HCT116 (cell line): ENCODE results near the gene FGFRL1. TPM values are rescaled to one million over a fixed set of nuclear protein-coding genes. Genes with fewer than 3 reads are reported as not detected.
A peak's percentile ranks its signal among the peaks of the same experiment; 100 is the strongest.

Experiments
- ATAC-seq: fragments of 200-7000 bp; cut with Tn5 transposase; 2 replicates; pipeline ENCODE4 v1.9.1; 2020; ENCODE audit warnings: mild to moderate bottlenecking, moderate library complexity
- BruUV-seq: library from RNA; stranded (reverse); fragments of 400-500 nt; replicated peaks from 2 replicates; lab custom pipeline; 2021; lab: Mats Ljungman, UMichigan
- CTCF ChIA-PET: fragments of 300-600 bp; sonication (Branson Sonifier 250); formaldehyde crosslinking; loops from one replicate; lab custom pipeline; 2021; ENCODE audit warnings: antibody characterized with exemption; lab: Charles Lee
- POLR2A ChIA-PET: fragments of 300-600, 350-600 bp; sonication (Branson Sonifier 250); formaldehyde crosslinking; loops from one replicate; lab custom pipeline; 2021; ENCODE audit warnings: antibody characterized with exemption; lab: Charles Lee
- RAD21 ChIA-PET, 2 experiments: fragments of 300-600 bp; sonication (Branson Sonifier 250); formaldehyde crosslinking; loops; one replicate each; lab custom pipeline; 2023; ENCODE audit warnings: low total read pairs in 2 of 2; ENCODE audit not compliant: uncharacterized antibody in 2 of 2, unreplicated experiment in 2 of 2, low non-redundant PET in 1 of 2; lab: Charles Lee
- DNase-seq: peaks from one replicate; pipeline ENCODE4 v3.0.0-alpha.2; 2010; ENCODE audit warnings: low read depth, low spot score
- H2AFZ ChIP-seq: fragments of 200-600 bp; shearing (Covaris generic), sonication (generic); 2 replicates; pipeline ENCODE4 v1.6.1; 2017; ENCODE audit warnings: low read depth, mixed run types, mixed read lengths, antibody characterized with exemption, low read length; ENCODE audit not compliant: poor library complexity, severe bottlenecking
- H3K27ac ChIP-seq: 2 replicates; pipeline ENCODE4 v1.5.1; 2012; ENCODE audit warnings: low read depth, low read length
- H3K27me3 ChIP-seq: fragments of 200-600 bp; sonication (generic); 2 replicates; pipeline ENCODE4 v1.6.1; 2016; ENCODE audit warnings: mixed run types, low read length, mixed read lengths; ENCODE audit not compliant: insufficient read depth
- H3K36me3 ChIP-seq, 2 experiments: fragments of 200-500 bp in 1 of 2; fragments of 200-600 bp in 1 of 2; sonication (Bioruptor generic) in 1 of 2; sonication (generic) in 1 of 2; 2 replicates each; pipeline versions ENCODE4 v1.5.1 to v1.6.1; 2014 to 2016; ENCODE audit warnings: low read length in 2 of 2, inconsistent platforms in 1 of 2, mixed read lengths in 1 of 2, mixed run types in 1 of 2; ENCODE audit not compliant: insufficient read depth in 2 of 2, control insufficient read depth in 1 of 2
- H3K4me1 ChIP-seq, 2 experiments: fragments of 200-600 bp in 1 of 2; sonication (generic) in 1 of 2; 2 replicates each; pipeline versions ENCODE4 v1.5.1 to v1.6.1; 2012 to 2017; ENCODE audit warnings: low read length in 2 of 2, inconsistent platforms in 1 of 2, mild to moderate bottlenecking in 1 of 2, mixed read lengths in 1 of 2, mixed run types in 1 of 2, moderate library complexity in 1 of 2; ENCODE audit not compliant: insufficient read depth in 2 of 2, control insufficient read depth in 1 of 2
- H3K4me2 ChIP-seq: fragments of 200-600 bp; sonication (generic); 2 replicates; pipeline ENCODE4 v1.6.1; 2017; ENCODE audit warnings: mixed run types, low read length, mixed read lengths
- H3K4me3 ChIP-seq, 2 experiments: fragments of 200-600 bp in 1 of 2; sonication (generic) in 1 of 2; replicated peaks in 1 of 2; 2 replicates each; pipeline ENCODE4 v1.5.1; 2011 to 2016; ENCODE audit warnings: low read length in 2 of 2, control low read depth in 1 of 2, low read depth in 1 of 2, mild to moderate bottlenecking in 1 of 2, mixed read lengths in 1 of 2, mixed run types in 1 of 2
- H3K79me2 ChIP-seq: fragments of 200-600 bp; sonication (generic); 2 replicates; pipeline ENCODE4 v1.6.1; 2017; ENCODE audit warnings: mild to moderate bottlenecking, mixed run types, low read length, moderate library complexity, mixed read lengths; ENCODE audit not compliant: insufficient read depth
- H3K9ac ChIP-seq: fragments of 200-600 bp; sonication (generic); 2 replicates; pipeline ENCODE4 v1.6.1; 2016; ENCODE audit warnings: low read length, mixed read lengths
- H3K9me2 ChIP-seq: fragments of 200-600 bp; sonication (generic), shearing (Covaris generic); 2 replicates; pipeline ENCODE4 v1.6.1; 2017; ENCODE audit warnings: mixed run types, mild to moderate bottlenecking, moderate library complexity; ENCODE audit not compliant: insufficient read depth
- H3K9me3 ChIP-seq, 2 experiments: fragments of 200-500 bp in 1 of 2; fragments of 200-600 bp in 1 of 2; sonication (Bioruptor generic) in 1 of 2; sonication (generic) in 1 of 2; 2 replicates each; pipeline ENCODE4 v1.6.1; 2014 to 2017; ENCODE audit warnings: low read length in 2 of 2, mixed read lengths in 2 of 2, inconsistent platforms in 1 of 2, low read depth in 1 of 2, mild to moderate bottlenecking in 1 of 2, mixed run types in 1 of 2, moderate library complexity in 1 of 2; ENCODE audit not compliant: control insufficient read depth in 1 of 2, insufficient read depth in 1 of 2
- H4K20me1 ChIP-seq: fragments of 200-600 bp; sonication (generic), shearing (Covaris generic); 2 replicates; pipeline ENCODE4 v1.6.1; 2017; ENCODE audit warnings: mixed run types, mild to moderate bottlenecking, moderate library complexity; ENCODE audit not compliant: insufficient read depth
- POLR2A ChIP-seq: IDR thresholded peaks from 2 replicates; pipeline ENCODE4 v1.7.0; 2011; ENCODE audit warnings: borderline replicate concordance; ENCODE audit not compliant: insufficient read depth, insufficient read length; ENCODE audit errors: extremely low read depth
- SP1 ChIP-seq: IDR thresholded peaks from 2 replicates; pipeline ENCODE4 v1.6.1; 2012; ENCODE audit warnings: low read depth
- SRF ChIP-seq: IDR thresholded peaks from 2 replicates; pipeline ENCODE4 v1.6.1; 2012; ENCODE audit warnings: low read depth
- ZFX ChIP-seq: fragments of 450-650 bp; IDR thresholded peaks from 2 replicates; pipeline ENCODE4 v1.6.1; 2017
- ZNF274 ChIP-seq: fragments of 200-500 bp; sonication (Bioruptor generic); IDR thresholded peaks from 2 replicates; pipeline ENCODE4 v1.6.1; 2014; ENCODE audit warnings: mild to moderate bottlenecking, low read depth, low read length, inconsistent platforms
- intact Hi-C: fragments of 100-400 bp; cut with micrococcal nuclease; formaldehyde crosslinking; loops from 2 replicates; pipeline ENCODE4 v1.10.0; 2022
- total RNA-seq: library from RNA; stranded (reverse); gene quantifications from one replicate; pipeline ENCODE4 v1.2.1, GENCODE V29; 2021; ENCODE audit not compliant: unreplicated experiment
- TF ChIP-seq, protein P1 (sequence below): IDR thresholded peaks from 2 replicates; pipeline ENCODE4 v1.6.1; 2012
- TF ChIP-seq, protein P2 (sequence below): IDR thresholded peaks from 2 replicates; pipeline ENCODE4 v1.6.1; 2011; ENCODE audit warnings: mild to moderate bottlenecking, low read length, moderate library complexity; ENCODE audit not compliant: insufficient replicate concordance; ENCODE audit errors: extremely low read depth

FGFRL1 gene
- total RNA-seq, 1 experiment from 2014 or later: 91.1 TPM

DNA sequence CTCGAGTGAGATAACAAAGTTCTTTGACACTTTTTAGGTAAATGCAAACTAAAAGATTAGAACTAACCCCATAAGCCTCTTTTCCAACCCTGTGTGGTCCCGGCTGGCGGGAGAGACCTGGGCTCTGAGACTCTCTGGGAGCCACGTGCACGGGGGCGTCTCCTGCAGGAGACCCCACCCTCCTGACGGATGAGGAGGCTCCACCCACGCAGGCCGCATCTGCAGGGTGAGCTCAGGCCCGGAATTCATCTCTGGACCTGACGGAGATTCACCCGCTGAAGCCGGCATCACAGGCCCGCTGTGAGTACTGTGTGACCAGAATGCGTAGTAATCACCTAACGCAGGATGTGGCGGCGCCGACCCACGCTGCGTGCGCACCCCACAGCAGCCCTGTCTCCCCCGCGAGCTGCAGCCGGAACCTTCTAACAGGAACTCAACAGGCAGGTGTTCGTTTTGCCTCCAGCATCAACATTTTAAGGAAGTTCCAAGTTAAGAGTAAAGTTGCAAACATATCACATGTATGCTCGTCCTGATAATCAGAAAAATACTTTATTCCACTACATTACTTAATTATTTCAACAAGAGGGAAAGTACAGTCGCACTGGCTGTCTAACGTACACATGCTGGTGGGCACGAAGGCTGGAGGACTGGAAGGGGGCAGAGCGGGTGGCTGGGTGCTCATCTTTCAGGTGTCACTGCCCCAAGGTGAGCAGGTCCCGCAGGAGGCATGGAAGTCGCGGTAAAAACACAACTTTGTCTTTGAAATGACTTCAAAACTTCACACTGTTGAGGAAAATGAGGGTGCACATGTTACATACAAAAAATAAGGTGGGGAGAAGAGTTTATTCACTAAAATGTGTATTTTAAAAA is 44.5 kb downstream of the FGFRL1 start:
- Histone ChIP-seq H3K27ac (no peak overlapping the region), H3K9ac (no peak overlapping the region), H3K27me3 (peaks cover 15% of the 10 kb centered on the region), H3K79me2 (no peaks in the 10 kb centered on the region), H3K4me1 (no peaks in the 10 kb centered on the region; a peak in 1 of 4 replicates), H3K36me3 (no peaks in the 10 kb centered on the region), H3K9me3 (no peaks in the 10 kb centered on the region), H3K4me2 (no peak overlapping the region), H4K20me1 (no peaks in the 10 kb centered on the region), H3K4me3 (no peak overlapping the region), H2AFZ (no peak overlapping the region), H3K9me2 (no peaks in the 10 kb centered on the region)
- ChIA-PET POLR2A (no interaction called here), CTCF (no interaction called here), RAD21 (no interaction called here)
- ATAC-seq (peak; percentile 69), DNase-seq (no peak)
- BruUV-seq: no TSS peak
- intact Hi-C loops: no loop called here
- no peak for TF ChIP-seq SP1
- TF ChIP-seq ZFX: no peak
- TF ChIP-seq, protein P1, sequence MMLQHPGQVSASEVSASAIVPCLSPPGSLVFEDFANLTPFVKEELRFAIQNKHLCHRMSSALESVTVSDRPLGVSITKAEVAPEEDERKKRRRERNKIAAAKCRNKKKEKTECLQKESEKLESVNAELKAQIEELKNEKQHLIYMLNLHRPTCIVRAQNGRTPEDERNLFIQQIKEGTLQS: no peak

DNA sequence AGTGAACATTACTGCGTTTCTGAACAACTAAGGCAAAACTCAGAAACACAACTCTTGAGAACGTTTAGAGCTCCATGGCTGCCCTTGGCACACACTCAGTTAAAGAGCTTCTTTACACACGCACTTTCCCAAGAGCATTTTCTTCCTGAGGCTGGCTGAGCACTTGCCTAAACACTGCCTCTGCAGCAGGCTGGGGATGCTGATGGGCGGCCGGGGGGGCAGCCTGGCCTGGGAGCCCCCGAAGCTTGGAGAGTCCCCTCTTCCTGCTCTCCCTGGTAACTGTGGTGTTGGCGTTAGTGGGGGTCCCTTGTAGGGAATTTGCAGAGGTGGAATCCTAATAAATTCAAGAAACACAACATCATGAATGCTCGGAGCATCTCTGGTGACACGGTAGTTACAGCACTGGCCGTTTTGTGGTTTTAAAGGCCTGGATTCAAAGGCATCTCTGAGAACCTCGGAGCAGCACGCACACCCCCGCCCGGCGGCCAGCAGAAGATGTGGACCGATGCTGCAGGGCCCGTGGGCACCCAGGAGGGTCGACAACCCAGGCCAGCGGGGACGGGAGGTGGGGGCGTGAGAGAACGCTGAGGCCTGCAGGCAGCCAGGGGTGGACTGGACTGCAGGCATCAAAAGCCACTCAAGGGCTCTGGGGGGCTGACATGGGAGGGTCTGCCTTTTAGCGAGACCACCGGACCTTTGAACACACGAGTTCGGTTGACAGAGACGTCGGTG is 45.4 kb downstream of the FGFRL1 start:
- Histone ChIP-seq H3K79me2 (no peaks in the 10 kb centered on the region), H3K4me2 (no peak overlapping the region), H3K9me2 (no peaks in the 10 kb centered on the region), H2AFZ (no peak overlapping the region), H3K27ac (no peak overlapping the region), H3K4me1 (no peaks in the 10 kb centered on the region; a peak in 1 of 4 replicates), H4K20me1 (no peaks in the 10 kb centered on the region)
- DNase-seq: no peak
- intact Hi-C loops: no loop called here
- POLR2A ChIA-PET: no interaction called here
- TF ChIP-seq POLR2A (no peak), ZNF274 (no peak), ZFX (no peak), SRF (no peak)
- TF ChIP-seq, protein P2, sequence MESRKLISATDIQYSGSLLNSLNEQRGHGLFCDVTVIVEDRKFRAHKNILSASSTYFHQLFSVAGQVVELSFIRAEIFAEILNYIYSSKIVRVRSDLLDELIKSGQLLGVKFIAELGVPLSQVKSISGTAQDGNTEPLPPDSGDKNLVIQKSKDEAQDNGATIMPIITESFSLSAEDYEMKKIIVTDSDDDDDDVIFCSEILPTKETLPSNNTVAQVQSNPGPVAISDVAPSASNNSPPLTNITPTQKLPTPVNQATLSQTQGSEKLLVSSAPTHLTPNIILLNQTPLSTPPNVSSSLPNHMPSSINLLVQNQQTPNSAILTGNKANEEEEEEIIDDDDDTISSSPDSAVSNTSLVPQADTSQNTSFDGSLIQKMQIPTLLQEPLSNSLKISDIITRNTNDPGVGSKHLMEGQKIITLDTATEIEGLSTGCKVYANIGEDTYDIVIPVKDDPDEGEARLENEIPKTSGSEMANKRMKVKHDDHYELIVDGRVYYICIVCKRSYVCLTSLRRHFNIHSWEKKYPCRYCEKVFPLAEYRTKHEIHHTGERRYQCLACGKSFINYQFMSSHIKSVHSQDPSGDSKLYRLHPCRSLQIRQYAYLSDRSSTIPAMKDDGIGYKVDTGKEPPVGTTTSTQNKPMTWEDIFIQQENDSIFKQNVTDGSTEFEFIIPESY: no peak
- TF ChIP-seq, all 23 proteins: peak for 0
- Histone ChIP-seq H3K9ac (no peak overlapping the region), H3K36me3 (no peaks in the 10 kb centered on the region), H3K4me3 (no peak overlapping the region), H3K9me3 (no peaks in the 10 kb centered on the region), H3K27me3 (peaks cover 16% of the 10 kb centered on the region)
- no peak for ATAC-seq
- no TSS peak for BruUV-seq
- ChIA-PET RAD21 (no interaction called here), CTCF (no interaction called here)
